H9 (cell line): ENCODE data around the gene PC. TPM values are rescaled to one million over a fixed set of nuclear protein-coding genes. Genes with fewer than 3 reads are reported as not detected.

ENCODE experiments used
- DNase-seq: peaks from one replicate; pipeline ENCODE4 v3.0.0-alpha.2; 2017
- H2AFZ ChIP-seq: one replicate; pipeline ENCODE4 v1.6.1; 2013; ENCODE audit warnings: mild to moderate bottlenecking, low read length, control low read depth, moderate library complexity
- H2AK5ac ChIP-seq: 2 replicates; pipeline ENCODE4 v1.6.1; 2013; ENCODE audit warnings: low read length, control low read depth, mixed read lengths; ENCODE audit not compliant: insufficient read length
- H2BK120ac ChIP-seq: one replicate; pipeline ENCODE4 v1.6.1; 2013; ENCODE audit warnings: low read depth, mild to moderate bottlenecking, low read length, control low read depth, inconsistent platforms; ENCODE audit not compliant: poor library complexity, severe bottlenecking
- H2BK12ac ChIP-seq: 2 replicates; pipeline ENCODE4 v1.6.1; 2013; ENCODE audit warnings: low read length, control low read depth, mixed read lengths, low read depth; ENCODE audit not compliant: insufficient read length
- H2BK15ac ChIP-seq: 2 replicates; pipeline ENCODE4 v1.6.1; 2013; ENCODE audit warnings: low read depth, low read length, control low read depth
- H2BK20ac ChIP-seq: one replicate; pipeline ENCODE4 v1.6.1; 2013; ENCODE audit warnings: low read depth, mild to moderate bottlenecking, low read length, control low read depth, inconsistent platforms; ENCODE audit not compliant: poor library complexity, severe bottlenecking
- H2BK5ac ChIP-seq: 2 replicates; pipeline ENCODE4 v1.6.1; 2013; ENCODE audit warnings: low read length, control low read depth, mixed read lengths; ENCODE audit not compliant: insufficient read length
- H3K14ac ChIP-seq: 2 replicates; pipeline ENCODE4 v1.6.1; 2013; ENCODE audit warnings: low read length, control low read depth; ENCODE audit not compliant: insufficient read depth
- H3K18ac ChIP-seq: 2 replicates; pipeline ENCODE4 v1.6.1; 2013; ENCODE audit warnings: low read depth, mild to moderate bottlenecking, mixed read lengths, low read length, control low read depth; ENCODE audit not compliant: insufficient read length
- H3K23ac ChIP-seq: 2 replicates; pipeline ENCODE4 v1.6.1; 2013; ENCODE audit warnings: low read length, control low read depth, mixed read lengths, low read depth; ENCODE audit not compliant: insufficient read length
- H3K23me2 ChIP-seq: 2 replicates; pipeline ENCODE4 v1.6.1; 2013; ENCODE audit warnings: low read depth, mild to moderate bottlenecking, mixed read lengths, low read length, control low read depth; ENCODE audit not compliant: insufficient read length, poor library complexity, severe bottlenecking
- H3K27ac ChIP-seq: 2 replicates; pipeline ENCODE4 v1.5.1; 2013; ENCODE audit warnings: low read length, control low read depth, mixed read lengths, low read depth; ENCODE audit not compliant: insufficient read length
- H3K27me3 ChIP-seq: 2 replicates; pipeline ENCODE4 v1.6.1; 2013; ENCODE audit warnings: low read length, control low read depth, inconsistent platforms; ENCODE audit not compliant: insufficient read depth
- H3K4ac ChIP-seq: 2 replicates; pipeline ENCODE4 v1.6.1; 2013; ENCODE audit warnings: low read depth, mild to moderate bottlenecking, control low read depth, inconsistent platforms, low read length, moderate library complexity
- H3K4me1 ChIP-seq: 2 replicates; pipeline ENCODE4 v1.6.1; 2013; ENCODE audit warnings: low read length, control low read depth, inconsistent platforms; ENCODE audit not compliant: insufficient read depth
- H3K4me2 ChIP-seq: 2 replicates; pipeline ENCODE4 v1.6.1; 2013; ENCODE audit warnings: low read length, control low read depth, mixed read lengths; ENCODE audit not compliant: insufficient read length, insufficient read depth
- H3K56ac ChIP-seq: 2 replicates; pipeline ENCODE4 v1.6.1; 2013; ENCODE audit warnings: low read depth, mild to moderate bottlenecking, mixed read lengths, low read length, control low read depth; ENCODE audit not compliant: insufficient read length
- H3K79me1 ChIP-seq: 2 replicates; pipeline ENCODE4 v1.6.1; 2013; ENCODE audit warnings: low read depth, mild to moderate bottlenecking, moderate library complexity, low read length, control low read depth, inconsistent platforms; ENCODE audit not compliant: insufficient read depth, poor library complexity, severe bottlenecking
- H3K79me2 ChIP-seq: 2 replicates; pipeline ENCODE4 v1.6.1; 2013; ENCODE audit warnings: low read length, control low read depth, inconsistent platforms; ENCODE audit not compliant: insufficient read depth
- H3K9ac ChIP-seq: 2 replicates; pipeline ENCODE4 v1.6.1; 2013; ENCODE audit warnings: low read length, control low read depth, mixed read lengths; ENCODE audit not compliant: insufficient read length; ENCODE audit errors: extremely low read depth
- H3K9me3 ChIP-seq: one replicate; pipeline ENCODE4 v1.6.1; 2013; ENCODE audit warnings: low read depth, low read length, inconsistent platforms; ENCODE audit not compliant: control insufficient read depth
- H3T11ph ChIP-seq: one replicate; pipeline ENCODE4 v1.6.1; 2013; ENCODE audit warnings: mild to moderate bottlenecking, low read length, control low read depth, inconsistent platforms
- H4K20me1 ChIP-seq: one replicate; pipeline ENCODE4 v1.6.1; 2013; ENCODE audit not compliant: control insufficient read depth, insufficient read length, insufficient read depth
- H4K5ac ChIP-seq: 2 replicates; pipeline ENCODE4 v1.6.1; 2013; ENCODE audit warnings: low read depth, mild to moderate bottlenecking, mixed read lengths, low read length, control low read depth; ENCODE audit not compliant: insufficient read length
- H4K8ac ChIP-seq: replicated peaks from 2 replicates; pipeline ENCODE4 v1.6.1; 2013; ENCODE audit warnings: low read length, control low read depth, mixed read lengths, low read depth; ENCODE audit not compliant: insufficient read length
- H4K91ac ChIP-seq: 2 replicates; pipeline ENCODE4 v1.6.1; 2013; ENCODE audit warnings: low read depth, mild to moderate bottlenecking, moderate library complexity, mixed read lengths, low read length, control low read depth; ENCODE audit not compliant: insufficient read length
- H3K27ac Mint-ChIP-seq, 3 experiments: 2 replicates in 2 of 3; 3 replicates in 1 of 3; pipeline ENCODE4 v1.8.0; 2020 to 2021; ENCODE audit warnings: mixed read lengths in 3 of 3, mild to moderate bottlenecking in 1 of 3, moderate library complexity in 1 of 3
- H3K27me3 Mint-ChIP-seq: 2 replicates; pipeline ENCODE4 v1.8.0; 2021; ENCODE audit warnings: low read depth, mild to moderate bottlenecking, moderate library complexity, mixed read lengths
- H3K36me3 Mint-ChIP-seq, 3 experiments: 2 replicates in 2 of 3; 3 replicates in 1 of 3; pipeline ENCODE4 v1.8.0; 2020 to 2021; ENCODE audit warnings: low read depth in 3 of 3, mixed read lengths in 3 of 3; ENCODE audit not compliant: insufficient read depth in 1 of 3
- H3K4me1 Mint-ChIP-seq, 2 experiments: 2 replicates each; pipeline ENCODE4 v1.8.0; 2020; ENCODE audit warnings: mixed read lengths in 2 of 2
- H3K4me3 Mint-ChIP-seq, 2 experiments: 2 replicates in 1 of 2; 3 replicates in 1 of 2; pipeline ENCODE4 v1.8.0; 2020 to 2021; ENCODE audit warnings: mild to moderate bottlenecking in 2 of 2, mixed read lengths in 2 of 2, moderate library complexity in 1 of 2
- H3K9me3 Mint-ChIP-seq, 2 experiments: 2 replicates in 1 of 2; 3 replicates in 1 of 2; pipeline ENCODE4 v1.8.0; 2020; ENCODE audit warnings: mild to moderate bottlenecking in 2 of 2, mixed read lengths in 2 of 2, moderate library complexity in 1 of 2
- CTCF ChIP-seq: fragments of 200-600 bp; sonication (generic); conservative IDR thresholded peaks from 3 replicates; pipeline ENCODE4 v1.8.0; 2021; ENCODE audit warnings: antibody characterized with exemption, mild to moderate bottlenecking
- WGBS: extraction: QIAGEN DNeasy Blood & Tissue Kit; methylation state at CpG from one replicate; pipeline ENCODE4 v1.1.7; 2013; ENCODE audit warnings: missing lambda C conversion rate, low lambda C conversion rate, mixed read lengths; ENCODE audit not compliant: insufficient read length; ENCODE audit errors: extremely low coverage; 5-methylcytosine and 5-hydroxymethylcytosine counted together
- total RNA-seq: library from RNA; stranded (reverse); gene quantifications from 2 replicates; pipeline ENCODE4 v1.2.1, GENCODE V29; 2021

The PC gene
- total RNA-seq, 1 experiment from 2014 or later, result 32.6 TPM

- H3K4me1 Mint-ChIP-seq, result peaks cover 11 to 22% of the 10 kb centered on the region in 2 experiments
- Histone ChIP-seq H3K79me2 (no peaks in the 10 kb centered on the region), H2BK15ac (no peak overlapping the region), H3K23ac (no peak overlapping the region), H4K91ac (no peak overlapping the region), H3K4me2 (no peak overlapping the region), H3K4me1 (no peaks in the 10 kb centered on the region), H3K18ac (no peak overlapping the region), H3K79me1 (no peaks in the 10 kb centered on the region), H2BK5ac (no peak overlapping the region), H2BK120ac (no peak overlapping the region), H3K14ac (no peak overlapping the region), H3K9ac (no peak overlapping the region), H3K4ac (no peak overlapping the region), H3K9me3 (no peaks in the 10 kb centered on the region), H4K5ac (no peak overlapping the region), H3T11ph (no peak overlapping the region), H2BK12ac (no peak overlapping the region), H4K20me1 (no peaks in the 10 kb centered on the region), H3K23me2 (no peaks in the 10 kb centered on the region), H3K56ac (no peak overlapping the region), H2BK20ac (no peak overlapping the region), H4K8ac (no peak overlapping the region), H3K27ac (no peak overlapping the region), H2AK5ac (no peak overlapping the region), H2AFZ (no peak overlapping the region), H3K27me3 (no peaks in the 10 kb centered on the region)
- no peak for DNase-seq
- H3K9me3 Mint-ChIP-seq, result no peaks in the 10 kb centered on the region
- no peak for TF ChIP-seq CTCF
- peaks cover 0 to 8% (median 3%) of the 10 kb centered on the region in 3 experiments; a peak in 3 of 7 replicates for H3K36me3 Mint-ChIP-seq
- WGBS, result no CpG with 5 or more reads among the region's 23 CpGs
- H3K27me3 Mint-ChIP-seq, result no peaks in the 10 kb centered on the region
- no peak overlapping the region for H3K27ac Mint-ChIP-seq
- H3K4me3 Mint-ChIP-seq, result no peak overlapping the region
Observed at GRCh38 chr11:66866007-66866406, 92.2 kb downstream of the PC start.
